IPS-20b (cell line): ENCODE measurements around the gene COX5A.
A peak's percentile ranks its signal among the peaks of the same experiment; 100 is the strongest.

Experiments used
- H3K27ac ChIP-seq: one replicate; pipeline ENCODE4 v1.5.1; 2013; ENCODE audit warnings: low read length
- H3K27me3 ChIP-seq: 2 replicates; pipeline ENCODE4 v1.6.1; 2013; ENCODE audit warnings: mild to moderate bottlenecking, low read length, inconsistent platforms; ENCODE audit not compliant: insufficient read depth
- H3K36me3 ChIP-seq: 2 replicates; pipeline ENCODE4 v1.6.1; 2013; ENCODE audit warnings: low read depth, mild to moderate bottlenecking, inconsistent platforms, low read length, moderate library complexity; ENCODE audit not compliant: insufficient read depth
- H3K4me1 ChIP-seq: 2 replicates; pipeline ENCODE4 v1.6.1; 2013; ENCODE audit warnings: mild to moderate bottlenecking, control low read depth, inconsistent platforms, low read length, moderate library complexity; ENCODE audit not compliant: insufficient read depth
- H3K4me3 ChIP-seq: 2 replicates; pipeline ENCODE4 v1.5.1; 2013; ENCODE audit warnings: mild to moderate bottlenecking, low read length, inconsistent platforms
- H3K9ac ChIP-seq: 2 replicates; pipeline ENCODE4 v1.6.1; 2013; ENCODE audit warnings: low read depth, mild to moderate bottlenecking, inconsistent platforms, low read length, moderate library complexity
- H3K9me3 ChIP-seq: 2 replicates; pipeline ENCODE4 v1.6.1; 2013; ENCODE audit warnings: mild to moderate bottlenecking, low read depth, low read length, inconsistent platforms; ENCODE audit not compliant: insufficient read depth

COX5A gene

DNA sequence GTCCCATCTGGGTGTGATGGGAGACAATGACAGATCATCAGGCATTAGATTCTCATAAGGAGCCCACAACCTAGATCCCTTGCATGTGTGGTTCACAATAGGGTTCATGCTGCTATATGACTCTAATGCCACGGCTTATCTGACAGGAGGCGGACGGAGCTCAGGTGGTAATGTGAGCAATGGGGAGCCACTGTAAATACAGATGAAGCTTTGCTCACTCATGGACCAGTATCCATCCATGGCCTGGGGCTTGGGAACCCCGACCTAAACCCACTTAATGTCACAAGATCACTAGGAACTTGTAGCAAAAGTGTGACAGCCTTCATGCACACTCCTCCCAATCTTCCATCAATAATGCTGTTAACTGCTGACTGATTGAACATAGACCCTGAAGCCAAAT lies 29.2 kb downstream of the COX5A start:
- no peaks in the 10 kb centered on the region for H3K4me1 ChIP-seq
- H3K4me3 ChIP-seq, result no peak overlapping the region
- H3K27me3 ChIP-seq, result no peaks in the 10 kb centered on the region
- no peak overlapping the region for H3K27ac ChIP-seq
- H3K36me3 ChIP-seq, result peaks cover 22% of the 10 kb centered on the region
- no peak overlapping the region for H3K9ac ChIP-seq
- H3K9me3 ChIP-seq, result no peaks in the 10 kb centered on the region; the same call in 1 of the 2 replicates

DNA sequence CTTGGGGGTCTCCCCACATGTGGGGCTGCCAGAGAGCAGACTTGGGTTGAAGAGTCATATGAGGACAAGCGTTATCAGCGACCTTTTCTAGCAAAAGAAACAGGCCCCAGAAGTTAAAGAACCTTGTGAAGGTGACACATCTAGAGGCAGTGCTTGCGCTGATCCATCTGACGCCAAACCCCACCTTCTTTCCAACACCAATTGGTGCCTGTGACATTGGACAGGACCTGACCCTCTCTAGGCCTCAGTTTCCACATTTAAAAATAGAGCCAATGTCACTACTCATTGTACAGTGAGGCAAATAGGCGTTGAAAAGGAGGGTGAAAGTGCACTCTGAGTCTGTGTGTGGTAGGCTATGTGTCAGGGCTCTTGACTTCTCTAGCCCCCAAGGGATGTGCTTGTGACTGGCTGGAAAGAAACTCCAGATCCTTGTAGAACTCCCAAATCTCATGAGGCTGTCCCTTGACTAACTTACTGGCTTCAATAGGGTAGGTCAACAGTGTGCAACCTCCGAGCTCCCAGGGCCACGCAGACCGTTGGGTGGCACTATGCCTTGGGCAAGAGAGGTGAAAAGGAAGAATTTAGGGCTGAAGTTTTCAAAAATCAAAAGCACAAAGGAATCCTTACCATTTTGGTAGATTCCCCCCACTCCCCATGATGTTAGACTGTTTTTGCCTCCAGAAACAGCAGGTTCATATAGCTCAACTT lies 30.6 kb downstream of the COX5A start:
- Histone ChIP-seq H3K36me3 (peaks cover 26% of the 10 kb centered on the region), H3K27me3 (no peaks in the 10 kb centered on the region), H3K4me3 (peak overlapping the region; percentile 97), H3K9ac (peak overlapping the region; percentile 97), H3K9me3 (no peaks in the 10 kb centered on the region; the same call in 1 of the 2 replicates), H3K4me1 (no peaks in the 10 kb centered on the region), H3K27ac (peak overlapping the region; percentile 9)

DNA sequence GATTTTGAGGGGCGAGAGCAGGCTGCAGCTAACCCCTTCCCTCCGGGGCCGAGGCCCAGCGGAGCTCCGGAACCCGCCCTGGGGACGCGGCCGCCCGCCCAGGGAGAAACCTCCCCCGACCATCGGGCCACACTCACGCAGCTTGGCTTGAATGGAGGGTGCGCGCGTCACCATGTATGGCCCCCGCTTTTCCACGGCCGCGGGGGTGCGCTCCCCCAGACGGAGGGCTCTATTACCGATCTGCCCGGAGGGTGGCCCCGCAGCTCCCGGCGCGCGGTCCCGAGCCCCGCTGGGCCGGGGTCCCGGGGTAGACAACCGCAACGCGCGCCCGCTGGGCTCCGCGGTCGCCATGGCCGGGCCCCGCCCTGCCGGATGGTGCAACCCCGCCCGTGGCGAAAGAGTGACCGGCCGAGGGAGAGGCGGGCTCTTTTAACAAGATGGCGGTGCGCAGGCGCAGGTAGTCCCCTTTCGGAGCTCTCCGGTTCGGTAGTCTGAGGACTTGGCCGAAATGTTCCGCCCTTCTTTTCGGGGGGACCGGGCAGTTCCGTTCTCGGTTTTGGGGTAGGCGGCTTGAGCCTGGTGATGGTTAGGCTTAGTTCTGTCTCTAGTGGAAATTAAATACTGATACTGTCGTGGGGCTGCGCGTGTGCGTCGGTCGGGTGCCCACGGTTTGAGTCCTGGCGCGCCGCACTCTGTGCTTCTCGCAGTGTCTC lies 31.3 kb downstream of the COX5A start, which contains the start of gene FAM219B:
Gene FAM219B, minus strand, starts transcription at position 402 of the 713 bp plus-strand sequence. Its CDS starts 51 bp downstream, at position 351.
- Histone ChIP-seq H3K36me3 (peaks cover 33% of the 10 kb centered on the region), H3K27me3 (no peaks in the 10 kb centered on the region), H3K27ac (peak within 1 kb of the TSS; percentile 75), H3K9me3 (no peaks in the 10 kb centered on the region; the same call in 1 of the 2 replicates), H3K9ac (peak within 1 kb of the TSS; percentile 97), H3K4me3 (peak within 1 kb of the TSS; percentile 97), H3K4me1 (no peaks in the 10 kb centered on the region)

DNA sequence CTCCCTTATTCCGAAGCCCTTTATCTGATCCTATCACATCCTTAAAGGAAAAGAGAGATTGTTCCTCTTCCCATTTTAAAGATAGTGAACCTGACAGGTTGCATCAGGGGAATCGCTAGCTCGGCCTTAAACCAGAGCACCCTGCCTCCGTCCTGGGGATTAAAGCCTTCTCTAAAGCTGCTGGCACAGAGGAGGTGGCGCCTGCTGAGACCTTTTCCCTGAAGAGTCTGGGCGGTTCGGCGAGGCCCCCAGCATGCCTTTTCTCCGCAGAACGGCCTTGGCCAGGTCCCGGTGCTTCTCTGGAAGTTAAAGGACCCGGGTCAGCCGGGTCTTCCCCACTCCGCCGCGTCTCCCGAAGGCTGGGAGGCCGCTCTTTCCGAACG lies 31.8 kb downstream of the COX5A start:
- H3K9me3 ChIP-seq, result no peaks in the 10 kb centered on the region; the same call in 1 of the 2 replicates
- H3K27ac ChIP-seq, result peak overlapping the region; percentile 75
- H3K4me3 ChIP-seq, result peak overlapping the region; percentile 97
- H3K27me3 ChIP-seq, result no peaks in the 10 kb centered on the region
- peak overlapping the region; percentile 97 for H3K9ac ChIP-seq
- H3K4me1 ChIP-seq, result no peaks in the 10 kb centered on the region
- peaks cover 38% of the 10 kb centered on the region for H3K36me3 ChIP-seq

DNA sequence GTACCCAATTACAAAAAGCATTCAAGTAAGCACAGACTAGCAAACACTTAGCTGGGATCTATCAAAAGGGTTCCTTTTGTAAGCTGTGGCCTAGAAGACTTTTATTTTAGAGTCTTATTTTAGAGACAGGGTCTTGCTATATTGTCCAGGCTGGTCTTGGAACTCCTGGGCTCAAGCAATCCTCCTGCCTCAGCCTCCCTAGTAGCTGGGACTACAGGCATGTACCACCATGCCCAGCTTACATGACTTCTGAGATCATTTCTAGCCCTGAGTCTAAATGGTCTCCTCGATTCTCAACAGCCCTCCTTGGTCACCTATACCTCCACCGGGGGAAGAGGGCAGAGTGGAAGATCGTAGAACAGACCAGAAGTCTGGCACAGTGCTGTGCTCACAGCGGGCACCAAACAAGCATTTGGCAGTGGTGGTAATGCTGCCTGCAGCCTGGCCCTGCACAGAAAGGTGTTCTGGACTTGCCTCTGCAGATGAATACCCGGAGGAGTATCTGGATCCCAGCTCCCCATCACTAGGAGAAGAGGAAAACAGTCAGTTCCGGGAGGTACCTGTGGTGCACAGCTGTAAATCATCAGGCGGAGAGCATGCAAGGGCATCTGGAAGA lies 33.6 kb downstream of the COX5A start:
- Histone ChIP-seq H3K27ac (no peak overlapping the region), H3K36me3 (peaks cover 56% of the 10 kb centered on the region), H3K9me3 (no peaks in the 10 kb centered on the region; the same call in 1 of the 2 replicates), H3K9ac (no peak overlapping the region), H3K27me3 (no peaks in the 10 kb centered on the region), H3K4me3 (no peak overlapping the region), H3K4me1 (no peaks in the 10 kb centered on the region)

DNA sequence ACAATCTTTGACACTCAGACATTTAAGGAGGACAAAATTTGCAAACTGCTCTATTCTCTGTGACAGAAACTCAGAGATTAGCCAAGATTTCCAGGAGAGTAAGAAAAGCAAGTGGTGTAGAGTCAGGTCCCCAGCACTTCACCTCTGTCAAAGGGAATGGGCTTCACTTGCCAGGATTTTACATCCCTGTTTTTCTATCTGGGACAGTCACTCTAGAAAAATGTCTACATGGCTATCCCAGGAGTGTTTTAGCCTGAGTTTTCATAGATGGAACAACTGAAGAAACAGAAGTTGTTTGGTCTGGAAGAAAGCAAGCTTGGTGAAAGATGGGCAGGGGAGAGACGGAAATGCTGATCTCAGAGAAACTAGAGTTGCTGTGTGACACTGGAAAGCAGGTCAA lies 34.2 kb downstream of the COX5A start:
- H3K4me3 ChIP-seq, result no peak overlapping the region
- H3K9ac ChIP-seq, result no peak overlapping the region
- peaks cover 62% of the 10 kb centered on the region for H3K36me3 ChIP-seq
- H3K4me1 ChIP-seq, result no peaks in the 10 kb centered on the region
- H3K9me3 ChIP-seq, result no peaks in the 10 kb centered on the region; the same call in 1 of the 2 replicates
- H3K27ac ChIP-seq, result no peak overlapping the region
- H3K27me3 ChIP-seq, result no peaks in the 10 kb centered on the region

DNA sequence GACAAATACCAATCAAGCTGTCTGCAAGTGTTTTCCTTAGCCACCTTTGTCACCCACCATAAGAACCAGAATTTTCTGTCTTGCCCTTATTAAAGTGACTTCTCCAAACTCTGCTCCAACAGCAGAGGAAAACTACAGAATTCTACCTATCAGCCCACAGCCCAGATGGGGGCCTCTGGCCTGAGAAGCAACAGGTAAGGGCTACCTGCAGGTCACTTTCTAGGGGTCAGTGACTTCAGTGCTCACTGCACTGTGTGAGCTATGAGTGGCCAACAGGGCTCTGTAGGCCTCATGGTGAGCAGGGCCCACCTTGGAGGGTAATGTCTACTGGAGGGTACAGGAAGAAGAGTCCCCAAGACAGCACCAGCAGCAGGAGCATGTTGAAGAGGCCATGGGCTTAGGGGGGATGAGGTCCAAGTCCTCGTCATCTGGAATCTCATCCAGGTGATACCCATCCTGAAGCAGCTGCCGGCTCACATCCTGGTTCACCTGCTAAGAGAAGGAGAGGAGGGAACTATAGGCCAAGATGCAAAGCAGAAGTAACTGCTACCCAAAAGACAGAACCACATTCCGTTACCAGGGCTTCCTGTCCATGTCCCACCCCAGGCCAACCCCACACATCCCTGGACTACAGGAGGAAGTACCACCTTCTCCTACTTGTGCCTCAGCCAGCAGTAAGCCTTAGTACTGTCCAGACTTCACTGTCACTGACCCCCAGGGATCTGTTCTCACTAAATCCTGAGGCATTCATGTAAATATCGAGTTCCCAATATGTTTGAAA lies 35.4 kb downstream of the COX5A start:
- Histone ChIP-seq H3K36me3 (peaks cover 70% of the 10 kb centered on the region), H3K27me3 (no peaks in the 10 kb centered on the region)

DNA sequence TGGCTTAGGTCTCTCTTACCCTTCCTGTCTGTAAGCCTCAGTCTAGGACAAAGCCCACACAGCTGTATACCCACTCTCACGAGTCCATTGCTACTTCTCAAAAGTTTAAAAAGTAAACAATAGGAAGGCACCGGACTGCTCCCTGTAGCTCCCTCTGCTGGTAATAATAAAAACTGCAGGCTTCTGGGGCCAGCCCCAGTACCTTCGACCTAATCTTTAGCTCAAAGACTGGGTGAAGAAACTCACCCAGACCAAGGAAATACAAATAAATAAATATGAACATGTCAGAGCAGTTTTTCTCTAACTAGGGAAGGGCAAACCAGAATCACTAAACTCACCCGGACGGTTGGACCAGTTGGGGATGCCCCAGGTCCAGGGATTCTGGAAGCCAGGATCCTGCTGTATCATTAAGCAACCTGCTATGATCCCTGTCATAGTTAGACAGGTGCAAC lies 36.2 kb downstream of the COX5A start:
- Histone ChIP-seq H3K9me3 (no peaks in the 10 kb centered on the region), H3K4me3 (no peak overlapping the region), H3K4me1 (no peaks in the 10 kb centered on the region), H3K36me3 (peaks cover 78% of the 10 kb centered on the region), H3K9ac (no peak overlapping the region), H3K27me3 (no peaks in the 10 kb centered on the region), H3K27ac (no peak overlapping the region)

More for the DNA sequence above, 35.4 kb downstream of the COX5A start:
- Histone ChIP-seq H3K9ac (no peak overlapping the region), H3K27ac (no peak overlapping the region), H3K4me3 (no peak overlapping the region), H3K4me1 (no peaks in the 10 kb centered on the region), H3K9me3 (no peaks in the 10 kb centered on the region)

DNA sequence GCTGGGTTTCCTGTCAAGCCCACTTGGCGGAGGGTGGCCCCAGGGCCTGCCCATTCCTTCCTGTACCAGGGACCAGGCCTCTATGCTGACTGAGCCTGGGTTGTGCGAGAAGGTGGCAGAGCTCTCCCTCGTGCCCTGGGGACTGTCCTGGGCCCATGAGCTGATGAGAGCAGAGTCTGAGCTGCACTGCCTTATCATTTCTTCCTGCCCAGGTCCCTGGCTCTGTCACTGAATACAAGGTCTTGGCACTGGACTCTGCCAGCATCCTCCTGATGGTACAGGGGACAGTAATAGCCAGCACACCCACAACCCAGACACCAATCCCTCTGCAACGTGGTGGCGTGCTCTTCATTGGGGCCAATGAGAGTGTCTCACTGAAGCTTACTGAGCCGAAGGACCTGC lies 40.6 kb downstream of the COX5A start:
- no peak overlapping the region for H3K27ac ChIP-seq

DNA sequence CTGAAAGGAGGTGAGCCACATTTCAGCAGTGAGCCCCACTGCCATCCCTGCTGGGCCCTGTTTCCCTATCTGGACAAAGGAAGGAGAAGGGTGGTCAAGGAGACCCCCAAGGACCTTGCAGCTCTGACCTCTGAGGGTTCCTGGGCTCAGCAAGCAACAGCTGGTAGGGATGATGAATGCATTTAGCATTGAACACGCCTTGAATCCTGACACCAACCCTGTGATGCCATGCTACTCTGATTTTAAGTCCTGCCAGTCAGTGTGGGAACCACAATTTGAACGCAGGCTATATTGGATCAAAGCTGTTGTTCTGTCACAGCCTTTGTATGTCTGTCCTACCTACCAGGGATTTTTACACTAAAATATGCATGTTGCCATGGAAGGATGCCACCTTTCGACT lies 41.6 kb downstream of the COX5A start:
- no peaks in the 10 kb centered on the region for H3K27me3 ChIP-seq
- no peaks in the 10 kb centered on the region for H3K4me1 ChIP-seq
- no peak overlapping the region for H3K4me3 ChIP-seq
- H3K36me3 ChIP-seq, result peaks cover 70% of the 10 kb centered on the region
- H3K27ac ChIP-seq, result no peak overlapping the region
- H3K9ac ChIP-seq, result no peak overlapping the region
- H3K9me3 ChIP-seq, result no peaks in the 10 kb centered on the region

More for the DNA sequence above, 40.6 kb downstream of the COX5A start:
- Histone ChIP-seq H3K36me3 (peaks cover 72% of the 10 kb centered on the region), H3K4me3 (no peak overlapping the region), H3K4me1 (no peaks in the 10 kb centered on the region), H3K9me3 (no peaks in the 10 kb centered on the region), H3K27me3 (no peaks in the 10 kb centered on the region), H3K9ac (no peak overlapping the region)

DNA sequence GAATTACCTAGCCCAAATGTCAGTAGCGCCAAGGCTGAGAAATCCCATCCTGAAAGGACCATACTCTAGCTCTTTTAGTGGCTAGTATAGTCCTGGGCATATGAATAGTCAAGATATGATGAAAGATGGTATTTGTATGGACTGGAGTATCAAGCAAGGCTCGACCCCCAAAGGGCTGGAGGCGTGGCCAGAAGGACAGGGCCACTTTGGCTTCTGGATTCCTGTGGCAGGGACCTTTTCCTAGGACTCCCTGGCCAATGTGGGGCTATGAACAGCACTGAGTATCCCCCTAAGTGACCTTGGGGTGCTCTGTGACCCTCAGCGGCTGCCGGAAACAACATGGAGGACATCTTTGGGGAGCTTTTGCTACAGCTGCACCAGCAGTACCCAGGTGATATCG lies 42.0 kb downstream of the COX5A start:
- no peak overlapping the region for H3K9ac ChIP-seq
- H3K4me3 ChIP-seq, result no peak overlapping the region
- no peak overlapping the region for H3K27ac ChIP-seq
- H3K9me3 ChIP-seq, result no peaks in the 10 kb centered on the region
- H3K36me3 ChIP-seq, result peaks cover 67% of the 10 kb centered on the region
- H3K27me3 ChIP-seq, result no peaks in the 10 kb centered on the region
- no peaks in the 10 kb centered on the region for H3K4me1 ChIP-seq
